HepG2 (cell line): ENCODE measurements around the gene TTLL11. TPM values are rescaled to one million over a fixed set of nuclear protein-coding genes. Genes with fewer than 3 reads are reported as not detected.
A peak's percentile ranks its signal among the peaks of the same experiment; 100 is the strongest.

ENCODE experiments used
- ATAC-seq: fragments of 200-7000 bp; cut with Tn5 transposase; 3 replicates; pipeline ENCODE4 v1.9.1; 2020; ENCODE audit warnings: mild to moderate bottlenecking, moderate library complexity
- BruUV-seq: library from RNA; stranded (reverse); fragments of 400-500 nt; replicated peaks from 2 replicates; lab custom pipeline; 2021; lab: Mats Ljungman, UMichigan
- CTCF ChIA-PET: fragments of 300-600 bp; formaldehyde crosslinking; extraction: SDS; loops from one replicate; lab custom pipeline; 2021; ENCODE audit warnings: low total read pairs, inconsistent platforms, low intra/inter-chr PET ratio; lab: Yijun Ruan, JAX
- POLR2A ChIA-PET: fragments of 350-600 bp; sonication (Branson Sonifier 250); formaldehyde crosslinking; loops from one replicate; lab custom pipeline; 2020; ENCODE audit warnings: antibody characterized with exemption, inconsistent platforms; lab: Yijun Ruan, JAX
- DNase-seq: peaks from one replicate; pipeline ENCODE4 v3.0.0-alpha.2; 2015; ENCODE audit warnings: low spot score
- FAIRE-seq: peaks from 3 replicates; lab custom pipeline; 2011; peaks lifted over from hg19 to GRCh38; lab: Jason Lieb, UNC
- H2AFZ ChIP-seq: one replicate; pipeline ENCODE4 v1.6.1; 2011; ENCODE audit warnings: low read length, inconsistent platforms
- H3K27ac ChIP-seq: fragments of 300-600 bp; 3 replicates; pipeline ENCODE4 v1.8.0; 2011; ENCODE audit warnings: mixed run types, mild to moderate bottlenecking, mixed read lengths, low read length, inconsistent platforms; ENCODE audit not compliant: insufficient read depth; ENCODE audit errors: extremely low read length
- H3K27me3 ChIP-seq, 2 experiments: fragments of 200-600 bp in 1 of 2; 2 replicates in 1 of 2; 3 replicates in 1 of 2; pipeline versions ENCODE4 v1.6.0 to v1.8.0; 2011; ENCODE audit warnings: low read length in 2 of 2, mild to moderate bottlenecking in 2 of 2, moderate library complexity in 2 of 2, inconsistent platforms in 1 of 2; ENCODE audit not compliant: insufficient read depth in 2 of 2, control insufficient read depth in 1 of 2
- H3K36me3 ChIP-seq, 2 experiments: fragments of 200-600 bp in 1 of 2; replicated peaks in 1 of 2; 2 replicates in 1 of 2; 3 replicates in 1 of 2; pipeline versions ENCODE4 v1.5.1 to v1.8.0; 2011; ENCODE audit warnings: low read length in 2 of 2, inconsistent platforms in 1 of 2; ENCODE audit not compliant: insufficient read depth in 2 of 2, control insufficient read depth in 1 of 2
- H3K4me1 ChIP-seq: 2 replicates; pipeline ENCODE4 v1.5.1; 2012; ENCODE audit warnings: low read length, inconsistent platforms; ENCODE audit not compliant: insufficient read depth
- H3K4me2 ChIP-seq: 2 replicates; pipeline ENCODE4 v1.6.0; 2011; ENCODE audit warnings: low read depth, low read length, inconsistent platforms
- H3K4me3 ChIP-seq, 3 experiments: fragments of 200-600 bp in 1 of 3; sonication (generic), shearing (Covaris generic) in 1 of 3; replicated peaks in 1 of 3; 2 replicates each; pipeline ENCODE4 v1.5.1; 2011 to 2016; ENCODE audit warnings: low read length in 3 of 3, inconsistent platforms in 2 of 3, low read depth in 2 of 3, mild to moderate bottlenecking in 2 of 3, control low read depth in 1 of 3, mixed read lengths in 1 of 3; ENCODE audit not compliant: insufficient read depth in 1 of 3
- H3K79me2 ChIP-seq: one replicate; pipeline ENCODE4 v1.6.1; 2011; ENCODE audit warnings: low read length, inconsistent platforms; ENCODE audit not compliant: insufficient read depth
- H3K9ac ChIP-seq: 2 replicates; pipeline ENCODE4 v1.6.0; 2011; ENCODE audit warnings: mild to moderate bottlenecking, low read depth, low read length, inconsistent platforms; ENCODE audit not compliant: insufficient read depth
- H3K9me3 ChIP-seq: 2 replicates; pipeline ENCODE4 v1.5.1; 2012; ENCODE audit warnings: mild to moderate bottlenecking, low read length
- H4K20me1 ChIP-seq: 2 replicates; pipeline ENCODE4 v1.6.0; 2011; ENCODE audit warnings: inconsistent platforms, mild to moderate bottlenecking, low read length, moderate library complexity; ENCODE audit not compliant: insufficient read depth
- MAFF ChIP-seq: IDR thresholded peaks from 2 replicates; pipeline ENCODE4 v1.6.1; 2011; ENCODE audit warnings: low read depth, low read length, improper control_type of control experiment
- MAFK ChIP-seq, 2 experiments: IDR thresholded peaks in 1 of 2; conservative IDR thresholded peaks in 1 of 2; 2 replicates each; pipeline ENCODE4 v1.6.1; 2011; ENCODE audit warnings: improper control_type of control experiment in 2 of 2, low read length in 2 of 2
- NFE2L1 ChIP-seq: sonication (generic); formaldehyde crosslinking; IDR thresholded peaks from 2 replicates; pipeline ENCODE4 v1.4.0; 2020; ENCODE audit warnings: missing genetic modification reagents, mild to moderate bottlenecking, borderline replicate concordance
- PHB2 ChIP-seq: fragments of 450-650 bp; IDR thresholded peaks from 2 replicates; pipeline ENCODE4 v1.6.1; 2018; ENCODE audit not compliant: partially characterized antibody
- ZC3H13 ChIP-seq: sonication (generic); formaldehyde crosslinking; IDR thresholded peaks from 2 replicates; pipeline ENCODE4 v1.8.1; 2023; ENCODE audit warnings: mild to moderate bottlenecking, missing genetic modification reagents, moderate library complexity
- ZNF124 ChIP-seq: sonication (generic); formaldehyde crosslinking; IDR thresholded peaks from 2 replicates; pipeline ENCODE4 v1.4.0; 2020; ENCODE audit warnings: missing genetic modification reagents
- WGBS: methylation state at CpG from one replicate; pipeline ENCODE4 v1.1.6; 2017; ENCODE audit warnings: low lambda C conversion rate; 5-methylcytosine and 5-hydroxymethylcytosine counted together
- in situ Hi-C: cut with HindIII; loops from 2 replicates; pipeline ENCODE4 v1.10.0; 2017; ENCODE audit warnings: low pct_unique_long_range_greater_than_20kb; ENCODE audit not compliant: extremely low pct_ligation_motif_present
- intact Hi-C: fragments of 100-400 bp; cut with micrococcal nuclease; formaldehyde crosslinking; loops from one replicate; pipeline ENCODE4 v1.10.0; 2022; ENCODE audit not compliant: unreplicated experiment
- polyA plus RNA-seq, 8 experiments: library from polyadenylated mRNA; depleted of rRNA in 3 of 8; stranded (reverse) in 7 of 8; unstranded in 1 of 8; fragments of >200 nt; fragmentation: Illumina TruSeq in 4 of 8; extraction: Trizol in 4 of 8; gene quantifications; 2 replicates each; pipeline versions ENCODE4 v1.2.1 to v1.2.3, GENCODE V29; 2011 to 2016; ENCODE audit warnings: low read depth in 4 of 8, missing spikeins in 1 of 8, mixed read lengths in 1 of 8; ENCODE audit not compliant: insufficient read depth in 1 of 8
- total RNA-seq, 5 experiments: library from RNA; depleted of rRNA; stranded (reverse); fragments of >200 nt; fragmentation: Illumina TruSeq; extraction: Trizol; gene quantifications; 2 replicates each; pipeline ENCODE4 v1.2.3, GENCODE V29; 2016; ENCODE audit warnings: low read depth in 1 of 5

TTLL11 gene
- total and polyA plus RNA-seq, 2 of the 13 experiments (the other 11 are each of a cell fraction or from before 2014, with no cell fraction given): 4.5 to 5.2 TPM

DNA sequence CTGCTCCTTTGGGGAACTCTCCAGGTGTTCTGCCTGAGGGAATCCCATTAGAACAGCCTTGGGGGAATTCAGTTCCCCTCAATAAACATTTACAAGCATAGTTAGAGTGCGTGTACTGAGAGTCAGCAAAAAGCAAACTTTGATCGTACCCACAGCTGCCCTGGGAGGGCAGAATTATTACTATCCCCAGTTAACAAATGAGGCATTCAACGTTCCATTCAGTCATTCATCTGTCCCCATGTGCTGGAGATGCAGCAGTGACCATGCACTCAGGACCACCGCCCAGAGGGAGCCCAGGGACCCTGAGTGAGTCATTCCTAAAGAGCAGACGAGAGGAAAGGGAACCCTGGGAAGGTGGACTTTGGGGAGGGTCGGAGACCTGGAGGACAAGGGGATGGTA is 19.1 kb upstream of the TTLL11 start:
- Histone ChIP-seq H3K4me3 (no peak overlapping the region), H4K20me1 (no peaks in the 10 kb centered on the region), H3K79me2 (no peaks in the 10 kb centered on the region), H2AFZ (no peak overlapping the region), H3K9ac (no peak overlapping the region), H3K27ac (no peak overlapping the region), H3K27me3 (peaks cover 3 to 6% of the 10 kb centered on the region in 2 experiments; a peak in 3 of 5 replicates), H3K4me2 (no peak overlapping the region), H3K4me1 (no peaks in the 10 kb centered on the region), H3K9me3 (no peaks in the 10 kb centered on the region), H3K36me3 (no peaks in the 10 kb centered on the region)
- CTCF ChIA-PET: no interaction called here
- DNase-seq (no peak), ATAC-seq (no peak), FAIRE-seq (no peak)
- TF ChIP-seq MAFK (conservative IDR thresholded peaks at IDR 0.05 in 1 of 2, IDR thresholded peaks at IDR 0.05 in 1 of 2; ENCODE audit: low read length in 2 of 2): peak in 1 of 2 experiments; percentile 11; a peak in 1 of 4 replicates
- TF ChIP-seq ZNF124 (CRISPR knock-in tag): no peak
- no TSS peak for BruUV-seq
- WGBS: 22% methylated on average over 5 of the region's 6 CpGs
- in situ Hi-C loops: no loop called here
- POLR2A ChIA-PET: no interaction called here
- intact Hi-C loops: no loop called here

DNA sequence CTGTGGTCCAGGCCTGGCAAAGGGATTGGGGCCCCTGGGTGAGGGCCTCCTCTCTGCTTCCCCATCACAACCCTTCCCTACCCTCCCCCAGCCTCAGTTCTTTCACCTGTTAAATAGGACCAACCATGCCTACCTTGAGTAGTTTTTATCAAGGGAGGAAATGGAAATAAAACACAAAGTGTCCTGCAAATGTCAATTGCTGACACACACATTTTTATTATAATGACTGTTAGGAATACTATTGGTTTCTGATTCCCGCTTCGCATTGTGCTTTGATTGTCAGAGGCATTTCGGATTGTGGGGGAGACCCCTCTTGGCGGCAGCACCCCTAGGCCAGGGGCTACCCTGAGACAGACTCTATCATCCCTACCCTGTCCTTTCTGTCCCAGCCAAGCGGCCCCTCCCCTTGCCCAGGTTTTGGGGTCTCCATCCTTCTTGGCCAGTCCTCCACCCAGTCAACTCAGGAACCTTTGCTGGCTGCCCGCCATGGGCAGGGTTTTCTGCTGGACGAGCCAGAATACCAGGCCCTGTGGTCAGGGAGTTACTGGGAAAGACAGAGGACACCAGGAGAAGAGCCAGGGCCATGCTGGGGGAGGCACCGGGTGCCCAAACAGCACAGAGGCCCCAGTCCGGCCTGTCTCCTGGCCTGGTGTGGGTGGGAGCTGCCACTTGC is 18.4 kb upstream of the TTLL11 start:
- CTCF ChIA-PET: no interaction called here
- H3K27ac ChIP-seq: no peak overlapping the region
- no TSS peak for BruUV-seq
- in situ Hi-C loops: no loop called here
- no peak overlapping the region for H3K4me2 ChIP-seq
- peaks cover 3 to 6% of the 10 kb centered on the region in 2 experiments; a peak in 3 of 5 replicates for H3K27me3 ChIP-seq
- POLR2A ChIA-PET: no interaction called here
- no peaks in the 10 kb centered on the region for H3K36me3 ChIP-seq
- intact Hi-C loops: no loop called here
- H4K20me1 ChIP-seq: no peaks in the 10 kb centered on the region
- no peak for FAIRE-seq
- H3K9me3 ChIP-seq: no peaks in the 10 kb centered on the region
- ATAC-seq: no peak
- no peaks in the 10 kb centered on the region for H3K4me1 ChIP-seq
- H3K79me2 ChIP-seq: no peaks in the 10 kb centered on the region
- no peak overlapping the region for H2AFZ ChIP-seq
- DNase-seq: no peak
- H3K9ac ChIP-seq: no peak overlapping the region
- TF ChIP-seq NFE2L1 (no peak), MAFK (conservative IDR thresholded peaks at IDR 0.05 in 1 of 2, IDR thresholded peaks at IDR 0.05 in 1 of 2; ENCODE audit: low read length in 2 of 2) (peak; percentile 35 to 67; a peak in 3 of 4 replicates), MAFF (0 out of 2 replicates have a peak, but pooled peaks have one; percentile 13), ZC3H13 (CRISPR knock-in tag) (no peak), PHB2 (no peak)
- H3K4me3 ChIP-seq: no peak overlapping the region
- WGBS: 49% methylated on average over 9 of the region's 9 CpGs
